Liver (tissue), 9 donors: Measurements from ENCODE around the gene DDX17. TPM values are rescaled to one million over a fixed set of nuclear protein-coding genes. Genes with fewer than 3 reads are reported as not detected.

Source experiments
- DNase-seq: peaks from one replicate; pipeline ENCODE4 v3.0.0-alpha.2; 2017; ENCODE audit warnings: low spot score
- H3K27ac ChIP-seq, 2 donors: one replicate each; pipeline ENCODE4 v1.7.0; 2013; ENCODE audit warnings: inconsistent platforms in 2 of 2, low read length in 2 of 2, control low read depth in 1 of 2, low read depth in 1 of 2, mild to moderate bottlenecking in 1 of 2
- H3K27me3 ChIP-seq, 4 donors: one replicate each; pipeline versions ENCODE4 v1.6.1 to v1.7.0; 2013; ENCODE audit warnings: low read length in 3 of 4, inconsistent platforms in 1 of 4, mild to moderate bottlenecking in 1 of 4, moderate library complexity in 1 of 4; ENCODE audit not compliant: control insufficient read depth in 4 of 4, insufficient read depth in 4 of 4
- H3K36me3 ChIP-seq, 4 donors: one replicate each; pipeline versions ENCODE4 v1.6.1 to v1.7.0; 2013; ENCODE audit warnings: low read length in 3 of 4, mild to moderate bottlenecking in 3 of 4, low read depth in 1 of 4, moderate library complexity in 1 of 4; ENCODE audit not compliant: control insufficient read depth in 4 of 4, insufficient read depth in 3 of 4
- H3K4me1 ChIP-seq, 4 donors: one replicate each; pipeline versions ENCODE4 v1.6.1 to v1.7.0; 2013; ENCODE audit warnings: low read length in 3 of 4, mild to moderate bottlenecking in 3 of 4, moderate library complexity in 1 of 4; ENCODE audit not compliant: control insufficient read depth in 4 of 4, insufficient read depth in 4 of 4
- H3K4me3 ChIP-seq, 3 donors: one replicate each; pipeline versions ENCODE4 v1.6.1 to v1.7.0; 2013; ENCODE audit warnings: low read length in 3 of 3, control low read depth in 1 of 3, low read depth in 1 of 3, mild to moderate bottlenecking in 1 of 3
- H3K9ac ChIP-seq, 2 donors: one replicate each; pipeline ENCODE4 v1.7.0; 2013; ENCODE audit warnings: low read length in 2 of 2, mild to moderate bottlenecking in 2 of 2, moderate library complexity in 2 of 2, control low read depth in 1 of 2, low read depth in 1 of 2
- H3K9me3 ChIP-seq, 4 donors: one replicate each; pipeline versions ENCODE4 v1.6.1 to v1.7.0; 2013; ENCODE audit warnings: low read length in 3 of 4; ENCODE audit not compliant: control insufficient read depth in 4 of 4
- EGR1 ChIP-seq, 2 donors: IDR thresholded peaks; 2 replicates each; pipeline ENCODE4 v1.6.1; 2016 to 2018; ENCODE audit warnings: antibody characterized with exemption in 2 of 2, low read depth in 2 of 2
- FOXA1 ChIP-seq: IDR thresholded peaks from 2 replicates; pipeline ENCODE4 v1.6.1; 2016; ENCODE audit warnings: antibody characterized with exemption
- FOXA2 ChIP-seq: IDR thresholded peaks from 2 replicates; pipeline ENCODE4 v1.6.1; 2016; ENCODE audit warnings: antibody characterized with exemption
- GABPA ChIP-seq, 2 donors: IDR thresholded peaks in 1 of 2; conservative IDR thresholded peaks in 1 of 2; 2 replicates each; pipeline ENCODE4 v1.6.1; 2016; ENCODE audit warnings: antibody characterized with exemption in 2 of 2, mild to moderate bottlenecking in 1 of 2, moderate library complexity in 1 of 2
- HNF4A ChIP-seq, 2 donors: conservative IDR thresholded peaks; 2 replicates each; pipeline ENCODE4 v1.6.1; 2016; ENCODE audit warnings: antibody characterized with exemption in 2 of 2, mild to moderate bottlenecking in 2 of 2
- HNF4G ChIP-seq: IDR thresholded peaks from 2 replicates; pipeline ENCODE4 v1.6.1; 2016; ENCODE audit warnings: antibody characterized with exemption
- JUND ChIP-seq, 2 donors: IDR thresholded peaks; 2 replicates each; pipeline ENCODE4 v1.6.1; 2016; ENCODE audit warnings: antibody characterized with exemption in 2 of 2
- NR2F2 ChIP-seq: IDR thresholded peaks from 2 replicates; pipeline ENCODE4 v1.6.1; 2016; ENCODE audit warnings: antibody characterized with exemption
- RAD21 ChIP-seq, 2 donors: IDR thresholded peaks; 2 replicates each; pipeline ENCODE4 v1.6.1; 2016; ENCODE audit warnings: antibody characterized with exemption in 2 of 2, mild to moderate bottlenecking in 2 of 2
- RXRA ChIP-seq, 2 donors: IDR thresholded peaks; 2 replicates each; pipeline ENCODE4 v1.6.1; 2017 to 2018; ENCODE audit warnings: antibody characterized with exemption in 2 of 2, mild to moderate bottlenecking in 1 of 2
- SP1 ChIP-seq: IDR thresholded peaks from 2 replicates; pipeline ENCODE4 v1.6.1; 2018; ENCODE audit warnings: antibody characterized with exemption, mild to moderate bottlenecking
- TAF1 ChIP-seq: conservative IDR thresholded peaks from 2 replicates; pipeline ENCODE4 v1.6.1; 2016; ENCODE audit warnings: antibody characterized with exemption, mild to moderate bottlenecking
- YY1 ChIP-seq: IDR thresholded peaks from 2 replicates; pipeline ENCODE4 v1.6.1; 2016; ENCODE audit warnings: antibody characterized with exemption, mild to moderate bottlenecking
- WGBS: extraction: QIAGEN DNeasy Blood & Tissue Kit; methylation state at CpG from one replicate; pipeline ENCODE4 v1.1.7; 2013; 5-methylcytosine and 5-hydroxymethylcytosine counted together
- polyA plus RNA-seq, 2 donors: library from polyadenylated mRNA; stranded (reverse) in 1 of 2; unstranded in 1 of 2; fragments of 200-250 nt in 1 of 2; fragments of >200 nt in 1 of 2; fragmentation: Nextera tagmentation in 1 of 2; extraction: Ambion mirVana in 1 of 2; gene quantifications; one replicate each; pipeline versions ENCODE4 v1.2.1 to v1.2.3, GENCODE V29; 2013 to 2015
- total RNA-seq, 2 donors: library from RNA; depleted of rRNA; stranded (reverse); fragments of >200 nt; gene quantifications; one replicate each; pipeline ENCODE4 v1.2.3, GENCODE V29; 2014
- TF ChIP-seq, protein P1 (sequence below): IDR thresholded peaks from 2 replicates; pipeline ENCODE4 v1.6.1; 2016; ENCODE audit warnings: antibody characterized with exemption
- TF ChIP-seq, protein P2 (sequence below): IDR thresholded peaks from 2 replicates; pipeline ENCODE4 v1.6.1; 2016; ENCODE audit warnings: antibody characterized with exemption, mild to moderate bottlenecking
- TF ChIP-seq, protein P3 (sequence below): IDR thresholded peaks from 2 replicates; pipeline ENCODE4 v1.6.1; 2016; ENCODE audit warnings: antibody characterized with exemption
- TF ChIP-seq, protein P4 (sequence below): fragments of 150-350 bp; IDR thresholded peaks from 2 replicates; pipeline ENCODE4 v1.5.1; 2017; ENCODE audit warnings: improper control_type of control experiment, low read depth, low read length; ENCODE audit not compliant: missing input control
- TF ChIP-seq, protein P5 (sequence below): IDR thresholded peaks from 2 replicates; pipeline ENCODE4 v1.6.1; 2016; ENCODE audit warnings: antibody characterized with exemption
- donor health status: healthy.
- donor health status: healthy.
- donor health status: healthy.
- donor health status: healthy.
- donor health status: healthy.

Gene DDX17
- total and polyA plus RNA-seq, 4 donors = 46.3 to 451 (median 173) TPM

DNA sequence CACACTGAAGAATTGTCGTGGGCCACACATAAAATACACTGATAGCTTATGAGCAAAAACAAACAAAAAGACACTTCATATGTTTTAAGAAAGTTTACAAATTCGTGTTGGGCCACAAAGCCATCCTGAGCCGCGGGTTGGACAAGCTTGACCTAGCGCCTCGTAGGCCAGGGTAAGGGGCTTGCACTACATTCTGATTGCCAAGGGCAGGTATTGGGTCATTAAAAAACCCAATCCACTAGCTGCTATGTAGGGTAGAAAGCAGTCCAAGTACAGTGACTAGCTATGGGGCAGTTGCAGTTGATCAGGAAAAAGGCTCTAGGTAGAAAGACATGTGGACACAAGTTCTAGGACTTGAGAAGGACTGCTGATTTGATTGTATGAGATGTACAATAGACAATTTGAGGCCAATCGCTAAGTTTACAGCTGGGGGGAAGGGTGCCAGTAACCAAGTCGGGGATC is 24.2 kb downstream of the DDX17 start:
- no peaks in the 10 kb centered on the region for H3K27me3 ChIP-seq
- H3K4me1 ChIP-seq = no peaks in the 10 kb centered on the region
- no peak overlapping the region for H3K27ac ChIP-seq
- no peak for DNase-seq
- TF ChIP-seq EGR1 (IDR thresholded peaks at IDR 0.05; ENCODE audit: low read depth in 2 of 2) (no peak), RAD21 (IDR thresholded peaks at IDR 0.05) (no peak), YY1 (no peak), JUND (IDR thresholded peaks at IDR 0.05) (no peak), RXRA (IDR thresholded peaks at IDR 0.05) (no peak), SP1 (no peak), HNF4A (conservative IDR thresholded peaks at IDR 0.05) (no peak), FOXA1 (no peak), FOXA2 (no peak), TAF1 (no peak), HNF4G (no peak), NR2F2 (no peak), GABPA (IDR thresholded peaks at IDR 0.05 in 1 of 2, conservative IDR thresholded peaks at IDR 0.05 in 1 of 2) (no peak)
- TF ChIP-seq, protein P1, sequence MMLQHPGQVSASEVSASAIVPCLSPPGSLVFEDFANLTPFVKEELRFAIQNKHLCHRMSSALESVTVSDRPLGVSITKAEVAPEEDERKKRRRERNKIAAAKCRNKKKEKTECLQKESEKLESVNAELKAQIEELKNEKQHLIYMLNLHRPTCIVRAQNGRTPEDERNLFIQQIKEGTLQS = no peak
- TF ChIP-seq, protein P2, sequence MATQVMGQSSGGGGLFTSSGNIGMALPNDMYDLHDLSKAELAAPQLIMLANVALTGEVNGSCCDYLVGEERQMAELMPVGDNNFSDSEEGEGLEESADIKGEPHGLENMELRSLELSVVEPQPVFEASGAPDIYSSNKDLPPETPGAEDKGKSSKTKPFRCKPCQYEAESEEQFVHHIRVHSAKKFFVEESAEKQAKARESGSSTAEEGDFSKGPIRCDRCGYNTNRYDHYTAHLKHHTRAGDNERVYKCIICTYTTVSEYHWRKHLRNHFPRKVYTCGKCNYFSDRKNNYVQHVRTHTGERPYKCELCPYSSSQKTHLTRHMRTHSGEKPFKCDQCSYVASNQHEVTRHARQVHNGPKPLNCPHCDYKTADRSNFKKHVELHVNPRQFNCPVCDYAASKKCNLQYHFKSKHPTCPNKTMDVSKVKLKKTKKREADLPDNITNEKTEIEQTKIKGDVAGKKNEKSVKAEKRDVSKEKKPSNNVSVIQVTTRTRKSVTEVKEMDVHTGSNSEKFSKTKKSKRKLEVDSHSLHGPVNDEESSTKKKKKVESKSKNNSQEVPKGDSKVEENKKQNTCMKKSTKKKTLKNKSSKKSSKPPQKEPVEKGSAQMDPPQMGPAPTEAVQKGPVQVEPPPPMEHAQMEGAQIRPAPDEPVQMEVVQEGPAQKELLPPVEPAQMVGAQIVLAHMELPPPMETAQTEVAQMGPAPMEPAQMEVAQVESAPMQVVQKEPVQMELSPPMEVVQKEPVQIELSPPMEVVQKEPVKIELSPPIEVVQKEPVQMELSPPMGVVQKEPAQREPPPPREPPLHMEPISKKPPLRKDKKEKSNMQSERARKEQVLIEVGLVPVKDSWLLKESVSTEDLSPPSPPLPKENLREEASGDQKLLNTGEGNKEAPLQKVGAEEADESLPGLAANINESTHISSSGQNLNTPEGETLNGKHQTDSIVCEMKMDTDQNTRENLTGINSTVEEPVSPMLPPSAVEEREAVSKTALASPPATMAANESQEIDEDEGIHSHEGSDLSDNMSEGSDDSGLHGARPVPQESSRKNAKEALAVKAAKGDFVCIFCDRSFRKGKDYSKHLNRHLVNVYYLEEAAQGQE = no peak
- TF ChIP-seq, protein P3, sequence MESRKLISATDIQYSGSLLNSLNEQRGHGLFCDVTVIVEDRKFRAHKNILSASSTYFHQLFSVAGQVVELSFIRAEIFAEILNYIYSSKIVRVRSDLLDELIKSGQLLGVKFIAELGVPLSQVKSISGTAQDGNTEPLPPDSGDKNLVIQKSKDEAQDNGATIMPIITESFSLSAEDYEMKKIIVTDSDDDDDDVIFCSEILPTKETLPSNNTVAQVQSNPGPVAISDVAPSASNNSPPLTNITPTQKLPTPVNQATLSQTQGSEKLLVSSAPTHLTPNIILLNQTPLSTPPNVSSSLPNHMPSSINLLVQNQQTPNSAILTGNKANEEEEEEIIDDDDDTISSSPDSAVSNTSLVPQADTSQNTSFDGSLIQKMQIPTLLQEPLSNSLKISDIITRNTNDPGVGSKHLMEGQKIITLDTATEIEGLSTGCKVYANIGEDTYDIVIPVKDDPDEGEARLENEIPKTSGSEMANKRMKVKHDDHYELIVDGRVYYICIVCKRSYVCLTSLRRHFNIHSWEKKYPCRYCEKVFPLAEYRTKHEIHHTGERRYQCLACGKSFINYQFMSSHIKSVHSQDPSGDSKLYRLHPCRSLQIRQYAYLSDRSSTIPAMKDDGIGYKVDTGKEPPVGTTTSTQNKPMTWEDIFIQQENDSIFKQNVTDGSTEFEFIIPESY = no peak
- TF ChIP-seq, protein P4, sequence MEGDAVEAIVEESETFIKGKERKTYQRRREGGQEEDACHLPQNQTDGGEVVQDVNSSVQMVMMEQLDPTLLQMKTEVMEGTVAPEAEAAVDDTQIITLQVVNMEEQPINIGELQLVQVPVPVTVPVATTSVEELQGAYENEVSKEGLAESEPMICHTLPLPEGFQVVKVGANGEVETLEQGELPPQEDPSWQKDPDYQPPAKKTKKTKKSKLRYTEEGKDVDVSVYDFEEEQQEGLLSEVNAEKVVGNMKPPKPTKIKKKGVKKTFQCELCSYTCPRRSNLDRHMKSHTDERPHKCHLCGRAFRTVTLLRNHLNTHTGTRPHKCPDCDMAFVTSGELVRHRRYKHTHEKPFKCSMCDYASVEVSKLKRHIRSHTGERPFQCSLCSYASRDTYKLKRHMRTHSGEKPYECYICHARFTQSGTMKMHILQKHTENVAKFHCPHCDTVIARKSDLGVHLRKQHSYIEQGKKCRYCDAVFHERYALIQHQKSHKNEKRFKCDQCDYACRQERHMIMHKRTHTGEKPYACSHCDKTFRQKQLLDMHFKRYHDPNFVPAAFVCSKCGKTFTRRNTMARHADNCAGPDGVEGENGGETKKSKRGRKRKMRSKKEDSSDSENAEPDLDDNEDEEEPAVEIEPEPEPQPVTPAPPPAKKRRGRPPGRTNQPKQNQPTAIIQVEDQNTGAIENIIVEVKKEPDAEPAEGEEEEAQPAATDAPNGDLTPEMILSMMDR = no peak
- TF ChIP-seq, protein P5, sequence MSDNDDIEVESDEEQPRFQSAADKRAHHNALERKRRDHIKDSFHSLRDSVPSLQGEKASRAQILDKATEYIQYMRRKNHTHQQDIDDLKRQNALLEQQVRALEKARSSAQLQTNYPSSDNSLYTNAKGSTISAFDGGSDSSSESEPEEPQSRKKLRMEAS = no peak
- 90% methylated on average over 8 of the region's 8 CpGs for WGBS
- H3K9ac ChIP-seq = no peak overlapping the region
- no peak overlapping the region for H3K4me3 ChIP-seq
- H3K9me3 ChIP-seq = no peaks in the 10 kb centered on the region
- H3K36me3 ChIP-seq = peaks cover 18 to 57% (median 50%) of the 10 kb centered on the region in 4 donors
